Ovary (tissue), 9 donors: ENCODE measurements around the gene MAP2K5. TPM values are rescaled to one million over a fixed set of nuclear protein-coding genes. Genes with fewer than 3 reads are reported as not detected.

Source experiments
- DNase-seq, 5 donors: peaks; one replicate each; pipeline ENCODE4 v3.0.0-alpha.2; 2019 to 2020
- H3K27ac ChIP-seq, 2 donors: fragments of 200-600 bp; one replicate each; pipeline versions ENCODE4 v1.5.1 to v1.8.0; 2019 to 2022
- H3K27me3 ChIP-seq: fragments of 200-600 bp; one replicate; pipeline ENCODE4 v1.8.0; 2022
- H3K36me3 ChIP-seq: fragments of 200-600 bp; sonication (generic); one replicate; pipeline ENCODE4 v1.5.1; 2019
- H3K4me1 ChIP-seq: one replicate; pipeline ENCODE4 v1.8.1; 2013; ENCODE audit warnings: mild to moderate bottlenecking, moderate library complexity; ENCODE audit not compliant: insufficient read depth
- H3K4me3 ChIP-seq: fragments of 200-600 bp; sonication (generic); one replicate; pipeline ENCODE4 v1.5.1; 2017
- H3K9me3 ChIP-seq, 2 donors: fragments of 200-600 bp in 1 of 2; sonication (generic) in 1 of 2; one replicate each; pipeline versions ENCODE4 v1.5.1 to v1.8.1; 2013 to 2019; ENCODE audit warnings: mild to moderate bottlenecking in 1 of 2, moderate library complexity in 1 of 2
- EP300 ChIP-seq: sonication (generic); formaldehyde crosslinking; IDR thresholded peaks from one replicate; pipeline ENCODE4 v1.6.1; 2017; ENCODE audit warnings: antibody characterized with exemption
- POLR2A ChIP-seq: fragments of 450-650 bp; IDR thresholded peaks from one replicate; pipeline ENCODE4 v1.6.1; 2017; ENCODE audit warnings: antibody characterized with exemption, mild to moderate bottlenecking, moderate library complexity
- WGBS, 3 donors: extraction: QIAGEN DNeasy Blood & Tissue Kit in 1 of 3; methylation state at CpG; one replicate each; pipeline versions ENCODE4 v1.1.5 to v1.1.7; 2013 to 2017; 5-methylcytosine and 5-hydroxymethylcytosine counted together
- intact Hi-C, 4 donors: fragments of 100-400 bp; cut with DNase I; formaldehyde crosslinking; loops; one replicate each; pipeline versions ENCODE4 v1.11.0 to v1.15.1; 2022 to 2023
- polyA plus RNA-seq, 2 donors: library from polyadenylated mRNA; stranded (reverse); fragments of 200-250 nt in 1 of 2; fragments of 350-450 nt in 1 of 2; fragmentation: Illumina TruSeq in 1 of 2; extraction: RNeasy Lipid Tissue Mini Kit (QIAGEN cat#74804) in 1 of 2; gene quantifications; one replicate each; pipeline ENCODE4 v1.2.3, GENCODE V29; 2013 to 2014
- total RNA-seq, 7 donors: library from RNA; depleted of rRNA in 2 of 7; stranded (reverse); fragments of >200 nt in 2 of 7; fragmentation: NEBNext Ultra II Directional in 3 of 7; extraction: Animal tissue kit (Norgen Biotek cat#: 25700) in 3 of 7; gene quantifications; one replicate each; pipeline versions ENCODE4 v1.1.0 to v1.2.4, GENCODE V29; 2016 to 2023
- TF ChIP-seq, protein P1 (sequence below), 3 donors: fragments of 450-650 bp in 2 of 3; fragments of 200-600 bp in 1 of 3; IDR thresholded peaks; one replicate each; pipeline versions ENCODE4 v1.5.1 to v1.8.0; 2016 to 2022; ENCODE audit warnings: antibody characterized with exemption in 3 of 3, mild to moderate bottlenecking in 1 of 3
- donor health status: DM: no; HTN: no; CAD: no; lungs with moderate emphysema.
- donor health status: DM: no; HTN: no; CAD: no.
- donor health status: Bipolar disorder and iron deficiency.
- donor health status: DM: yes; HTN: yes; CAD: no.
- donor health status: DM: no; HTN: no; CAD: no.
- donor health status: DM: yes; HTN: yes; CAD: no.

Gene MAP2K5
- total and polyA plus RNA-seq, 9 donors, result 4.0 to 39.8 (median 23.2) TPM

DNA sequence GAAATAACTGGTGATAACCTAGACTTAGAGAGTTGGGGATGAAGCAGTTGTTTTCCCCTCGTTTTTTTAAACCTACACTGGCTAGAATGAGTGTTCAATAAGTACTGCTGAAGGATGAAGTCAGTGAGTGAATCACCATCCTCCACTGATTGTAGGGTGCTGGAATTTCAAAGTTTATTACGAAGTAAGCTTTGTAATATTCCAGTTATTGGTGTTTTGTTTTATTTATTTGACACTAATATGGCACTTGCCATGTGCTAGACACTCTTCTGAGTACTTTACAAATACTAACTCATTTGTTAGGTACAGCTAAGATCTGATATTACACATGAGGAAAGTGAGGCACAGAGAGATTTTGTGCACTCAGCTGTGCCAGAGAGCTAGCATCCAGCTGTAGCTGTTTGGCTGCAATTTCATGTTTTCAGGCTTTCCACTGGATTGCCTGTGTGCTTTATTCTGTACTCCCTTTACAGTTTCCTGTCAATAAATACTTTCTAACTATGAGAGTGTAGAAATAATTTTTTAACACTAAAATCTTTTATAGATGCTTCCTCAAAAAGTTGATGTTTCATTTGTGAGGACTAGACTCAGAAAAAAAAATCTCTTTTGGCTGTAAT lies 5.8 kb downstream of the MAP2K5 start:
- no peaks in the 10 kb centered on the region for H3K27me3 ChIP-seq
- no peaks in the 10 kb centered on the region for H3K9me3 ChIP-seq
- H3K36me3 ChIP-seq, result no peaks in the 10 kb centered on the region
- intact Hi-C loops, result no loop called here
- no peak overlapping the region for H3K27ac ChIP-seq
- TF ChIP-seq, protein P1, sequence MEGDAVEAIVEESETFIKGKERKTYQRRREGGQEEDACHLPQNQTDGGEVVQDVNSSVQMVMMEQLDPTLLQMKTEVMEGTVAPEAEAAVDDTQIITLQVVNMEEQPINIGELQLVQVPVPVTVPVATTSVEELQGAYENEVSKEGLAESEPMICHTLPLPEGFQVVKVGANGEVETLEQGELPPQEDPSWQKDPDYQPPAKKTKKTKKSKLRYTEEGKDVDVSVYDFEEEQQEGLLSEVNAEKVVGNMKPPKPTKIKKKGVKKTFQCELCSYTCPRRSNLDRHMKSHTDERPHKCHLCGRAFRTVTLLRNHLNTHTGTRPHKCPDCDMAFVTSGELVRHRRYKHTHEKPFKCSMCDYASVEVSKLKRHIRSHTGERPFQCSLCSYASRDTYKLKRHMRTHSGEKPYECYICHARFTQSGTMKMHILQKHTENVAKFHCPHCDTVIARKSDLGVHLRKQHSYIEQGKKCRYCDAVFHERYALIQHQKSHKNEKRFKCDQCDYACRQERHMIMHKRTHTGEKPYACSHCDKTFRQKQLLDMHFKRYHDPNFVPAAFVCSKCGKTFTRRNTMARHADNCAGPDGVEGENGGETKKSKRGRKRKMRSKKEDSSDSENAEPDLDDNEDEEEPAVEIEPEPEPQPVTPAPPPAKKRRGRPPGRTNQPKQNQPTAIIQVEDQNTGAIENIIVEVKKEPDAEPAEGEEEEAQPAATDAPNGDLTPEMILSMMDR (IDR thresholded peaks at IDR 0.05), result no peak
- TF ChIP-seq POLR2A (no peak), EP300 (no peak)
- no peak for DNase-seq
- 36 to 52% (median 41%) methylated on average over 2 of the region's 2 CpGs for WGBS, 3 donors
- H3K4me1 ChIP-seq, result peaks cover 2% of the 10 kb centered on the region
- H3K4me3 ChIP-seq, result no peak overlapping the region

DNA sequence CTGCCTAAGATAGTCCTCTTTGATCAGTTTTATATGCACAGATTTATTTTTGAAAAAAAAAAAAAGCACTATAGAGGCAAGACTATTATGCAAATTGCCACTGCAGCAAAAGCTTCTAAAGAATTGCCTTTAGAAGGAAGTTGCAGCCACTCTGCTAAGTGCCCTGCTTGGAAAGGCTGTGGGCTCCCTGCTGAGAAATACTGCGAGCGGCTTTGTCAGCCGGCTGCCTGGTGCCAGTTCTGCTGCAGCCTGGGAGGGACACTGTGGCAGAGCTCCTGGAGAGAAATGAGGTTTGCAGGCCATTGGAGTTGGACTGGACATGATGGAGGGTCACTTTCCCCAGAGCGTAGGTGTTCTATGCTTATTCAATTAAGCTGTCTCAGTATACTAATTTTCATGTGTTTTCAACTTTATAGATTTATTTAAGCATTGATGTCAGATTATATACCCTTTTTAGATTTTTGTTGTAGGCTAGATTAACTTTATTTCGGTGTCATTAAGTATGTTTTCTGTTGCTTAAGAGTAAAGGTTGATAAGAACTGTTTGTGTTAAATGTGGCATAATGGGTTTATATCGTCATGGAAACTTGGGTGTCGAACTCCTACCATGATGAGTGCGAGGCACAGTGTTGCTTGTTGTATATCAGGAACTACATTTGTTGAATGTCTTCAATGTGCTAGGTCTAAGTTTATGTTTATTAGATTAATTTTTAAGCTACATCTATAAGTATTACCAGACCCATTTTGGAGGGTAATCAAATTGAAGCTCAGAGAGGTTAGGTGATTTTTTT lies 6.6 kb downstream of the MAP2K5 start:
- intact Hi-C loops, result no loop called here
- no peak overlapping the region for H3K4me3 ChIP-seq
- H3K4me1 ChIP-seq, result peaks cover 2% of the 10 kb centered on the region
- H3K36me3 ChIP-seq, result no peaks in the 10 kb centered on the region
- WGBS, 3 donors, result 83 to 89% (median 87%) methylated on average over 8 of the region's 8 CpGs
- H3K9me3 ChIP-seq, result no peaks in the 10 kb centered on the region
- DNase-seq, result no peak
- no peaks in the 10 kb centered on the region for H3K27me3 ChIP-seq
- H3K27ac ChIP-seq, result no peak overlapping the region
- TF ChIP-seq EP300 (no peak), POLR2A (no peak)
- TF ChIP-seq, protein P1 (IDR thresholded peaks at IDR 0.05), result no peak

DNA sequence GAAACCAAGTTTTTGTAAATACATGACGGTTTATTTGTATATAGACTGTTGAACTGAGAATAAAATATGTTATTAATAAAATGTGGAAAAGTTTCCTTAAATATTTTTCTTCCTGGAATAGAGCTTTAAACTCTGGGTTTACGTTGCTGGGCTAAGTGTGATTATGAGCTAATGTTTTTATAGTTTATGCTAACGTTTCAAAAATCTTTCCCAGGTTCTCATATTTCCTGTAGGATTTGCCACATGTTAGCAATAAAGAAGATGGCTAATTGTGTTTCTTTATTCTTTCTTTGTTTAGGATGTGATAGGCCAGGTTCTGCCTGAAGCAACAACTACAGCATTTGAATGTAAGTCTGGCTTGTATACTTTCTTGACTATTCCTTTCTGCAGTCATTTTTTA lies 7.2 kb downstream of the MAP2K5 start:
- intact Hi-C loops, result no loop called here
- Histone ChIP-seq H3K36me3 (no peaks in the 10 kb centered on the region), H3K9me3 (no peaks in the 10 kb centered on the region), H3K4me3 (no peak overlapping the region), H3K4me1 (peaks cover 1% of the 10 kb centered on the region), H3K27ac (no peak overlapping the region), H3K27me3 (no peaks in the 10 kb centered on the region)
- WGBS, 3 donors, result 60 to 69% (median 66%) methylated on average over 3 of the region's 3 CpGs
- TF ChIP-seq, protein P1 (IDR thresholded peaks at IDR 0.05), result no peak
- TF ChIP-seq POLR2A, result no peak
- TF ChIP-seq EP300, result no peak
- DNase-seq, result no peak

DNA sequence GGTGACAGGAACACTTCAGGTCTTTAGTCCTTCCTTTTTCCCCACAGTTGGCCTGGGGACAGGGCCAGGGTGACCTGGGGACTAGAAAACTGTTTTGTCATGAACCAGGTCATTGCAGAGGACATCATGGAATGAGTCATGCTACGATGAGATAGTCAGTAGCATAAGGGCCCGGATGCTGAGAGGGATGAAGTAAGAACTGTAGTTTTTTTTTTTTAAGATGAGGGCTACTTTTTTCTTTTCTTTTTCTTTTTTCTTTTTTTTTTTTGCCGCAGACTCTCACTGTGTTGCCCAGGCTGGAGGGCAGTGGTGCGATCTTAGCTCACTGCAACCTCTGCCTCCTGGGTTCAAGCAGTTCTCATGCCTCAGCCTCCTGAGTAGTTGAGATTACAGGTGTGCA lies 8.0 kb downstream of the MAP2K5 start:
- no peak for DNase-seq
- intact Hi-C loops, result no loop called here
- no peaks in the 10 kb centered on the region for H3K9me3 ChIP-seq
- WGBS, 3 donors, result 81 to 83% (median 82%) methylated on average over 4 of the region's 4 CpGs
- H3K36me3 ChIP-seq, result no peaks in the 10 kb centered on the region
- H3K27ac ChIP-seq, result no peak overlapping the region
- TF ChIP-seq EP300, result no peak
- TF ChIP-seq, protein P1 (IDR thresholded peaks at IDR 0.05), result no peak
- no peaks in the 10 kb centered on the region for H3K27me3 ChIP-seq
- no peaks in the 10 kb centered on the region for H3K4me1 ChIP-seq
- no peak overlapping the region for H3K4me3 ChIP-seq
